Pancreas (tissue), 10 donors: ENCODE measurements around the gene HOXA11. TPM values are rescaled to one million over a fixed set of nuclear protein-coding genes. Genes with fewer than 3 reads are reported as not detected.

Source experiments
- ATAC-seq, 4 donors: fragments of 200-7000 bp; cut with Tn5 transposase; one replicate each; pipeline versions ENCODE4 v1.8.0 to v1.9.1; 2020; ENCODE audit warnings: mild to moderate bottlenecking in 4 of 4, moderate library complexity in 4 of 4
- DNase-seq, 6 donors: peaks; one replicate each; pipeline ENCODE4 v3.0.0-alpha.2; 2020
- FAIRE-seq: peaks from 2 replicates; lab custom pipeline; 2012; peaks lifted over from hg19 to GRCh38; lab: Jason Lieb, UNC
- H3K27ac ChIP-seq, 4 donors: fragments of 200-600 bp; sonication (generic); 1 replicate in 3 of 4; 2 replicates in 1 of 4; pipeline versions ENCODE4 v1.5.0 to v1.8.0; 2020
- H3K27me3 ChIP-seq, 4 donors: fragments of 200-600 bp; one replicate each; pipeline ENCODE4 v1.8.0; 2021
- H3K36me3 ChIP-seq, 3 donors: fragments of 200-600 bp; sonication (generic) in 1 of 3; one replicate each; pipeline versions ENCODE4 v1.5.0 to v1.8.0; 2020 to 2021
- H3K4me1 ChIP-seq, 3 donors: fragments of 200-600 bp; one replicate each; pipeline ENCODE4 v1.8.0; 2021
- H3K4me3 ChIP-seq, 4 donors: fragments of 200-600 bp; sonication (generic) in 2 of 4; one replicate each; pipeline versions ENCODE4 v1.5.0 to v1.8.0; 2020 to 2021
- H3K9me3 ChIP-seq, 4 donors: fragments of 200-600 bp; one replicate each; pipeline ENCODE4 v1.8.0; 2021
- WGBS, 2 donors: extraction: QIAGEN DNeasy Blood & Tissue Kit; methylation state at CpG; one replicate each; pipeline ENCODE4 v1.1.7; 2013; 5-methylcytosine and 5-hydroxymethylcytosine counted together
- intact Hi-C, 3 donors: fragments of 100-400 bp; cut with DNase I; formaldehyde crosslinking; loops; one replicate each; pipeline versions ENCODE4 v1.11.1 to v1.14.2; 2022
- polyA plus RNA-seq, 2 donors: library from polyadenylated mRNA; stranded (reverse); fragments of 200-250 nt; gene quantifications; one replicate each; pipeline ENCODE4 v1.2.3, GENCODE V29; 2013
- total RNA-seq, 6 donors: library from RNA; stranded (reverse); fragmentation: NEBNext Ultra II Directional in 4 of 6; extraction: Animal tissue kit (Norgen Biotek cat#: 25700) in 4 of 6; gene quantifications; one replicate each; pipeline versions ENCODE4 v1.2.1 to v1.2.4, GENCODE V29; 2021 to 2023
- TF ChIP-seq, protein P1 (sequence below), 4 donors: fragments of 200-600 bp; sonication (generic) in 3 of 4; IDR thresholded peaks; one replicate each; pipeline versions ENCODE4 v1.5.0 to v1.8.0; 2021; ENCODE audit warnings: antibody characterized with exemption in 4 of 4
- donor health status: healthy with polysubstance abuse.
- donor health status: DM: no; HTN: no; CAD: no; lungs with moderate emphysema.
- donor health status: DM: no; HTN: no; CAD: no.
- donor health status: control.
- donor health status: control.
- donor health status: Bipolar disorder and iron deficiency.
- donor health status: DM: yes; HTN: yes; CAD: no.
- donor health status: DM: no; HTN: no; CAD: no.
- donor health status: DM: no; HTN: no; CAD: no.
- donor health status: DM: yes; HTN: yes; CAD: no.

The HOXA11 gene
- total and polyA plus RNA-seq, 8 donors: not detected

DNA sequence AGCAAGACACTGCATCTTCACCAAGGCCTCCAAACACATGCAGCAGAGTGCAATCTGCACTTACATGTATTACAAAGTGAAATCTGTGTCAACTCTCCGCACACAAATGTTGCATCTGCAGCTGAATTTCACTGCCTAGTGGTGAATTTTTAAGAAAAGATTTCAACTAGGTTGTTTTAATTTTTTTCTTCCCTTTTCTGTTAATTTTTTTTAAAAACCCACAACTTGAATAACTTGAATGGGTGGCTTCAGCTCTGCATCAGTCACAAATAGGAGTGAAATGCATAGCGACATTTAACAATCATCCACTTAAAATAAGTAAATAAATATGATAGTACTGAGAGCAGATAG is 8.9 kb upstream of the HOXA11 start:
- Histone ChIP-seq H3K9me3 (no peaks in the 10 kb centered on the region), H3K27ac (no peak overlapping the region), H3K4me1 (peaks cover 0 to 8% (median 0%) of the 10 kb centered on the region in 3 donors), H3K27me3 (peaks cover 4 to 91% (median 45%) of the 10 kb centered on the region in 4 donors), H3K36me3 (no peaks in the 10 kb centered on the region), H3K4me3 (no peak overlapping the region)
- TF ChIP-seq, protein P1, sequence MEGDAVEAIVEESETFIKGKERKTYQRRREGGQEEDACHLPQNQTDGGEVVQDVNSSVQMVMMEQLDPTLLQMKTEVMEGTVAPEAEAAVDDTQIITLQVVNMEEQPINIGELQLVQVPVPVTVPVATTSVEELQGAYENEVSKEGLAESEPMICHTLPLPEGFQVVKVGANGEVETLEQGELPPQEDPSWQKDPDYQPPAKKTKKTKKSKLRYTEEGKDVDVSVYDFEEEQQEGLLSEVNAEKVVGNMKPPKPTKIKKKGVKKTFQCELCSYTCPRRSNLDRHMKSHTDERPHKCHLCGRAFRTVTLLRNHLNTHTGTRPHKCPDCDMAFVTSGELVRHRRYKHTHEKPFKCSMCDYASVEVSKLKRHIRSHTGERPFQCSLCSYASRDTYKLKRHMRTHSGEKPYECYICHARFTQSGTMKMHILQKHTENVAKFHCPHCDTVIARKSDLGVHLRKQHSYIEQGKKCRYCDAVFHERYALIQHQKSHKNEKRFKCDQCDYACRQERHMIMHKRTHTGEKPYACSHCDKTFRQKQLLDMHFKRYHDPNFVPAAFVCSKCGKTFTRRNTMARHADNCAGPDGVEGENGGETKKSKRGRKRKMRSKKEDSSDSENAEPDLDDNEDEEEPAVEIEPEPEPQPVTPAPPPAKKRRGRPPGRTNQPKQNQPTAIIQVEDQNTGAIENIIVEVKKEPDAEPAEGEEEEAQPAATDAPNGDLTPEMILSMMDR (IDR thresholded peaks at IDR 0.05): no peak
- DNase-seq: no peak
- no peak for ATAC-seq
- WGBS, 2 donors: 42 to 48% methylated on average over 2 of the region's 2 CpGs
- no peak for FAIRE-seq
- intact Hi-C loops: loop anchor here in 2 of 3 donors (10.0 kb wide), 2 partner anchors 731 to 831 kb away; no protein-coding TSS in a partner anchor

DNA sequence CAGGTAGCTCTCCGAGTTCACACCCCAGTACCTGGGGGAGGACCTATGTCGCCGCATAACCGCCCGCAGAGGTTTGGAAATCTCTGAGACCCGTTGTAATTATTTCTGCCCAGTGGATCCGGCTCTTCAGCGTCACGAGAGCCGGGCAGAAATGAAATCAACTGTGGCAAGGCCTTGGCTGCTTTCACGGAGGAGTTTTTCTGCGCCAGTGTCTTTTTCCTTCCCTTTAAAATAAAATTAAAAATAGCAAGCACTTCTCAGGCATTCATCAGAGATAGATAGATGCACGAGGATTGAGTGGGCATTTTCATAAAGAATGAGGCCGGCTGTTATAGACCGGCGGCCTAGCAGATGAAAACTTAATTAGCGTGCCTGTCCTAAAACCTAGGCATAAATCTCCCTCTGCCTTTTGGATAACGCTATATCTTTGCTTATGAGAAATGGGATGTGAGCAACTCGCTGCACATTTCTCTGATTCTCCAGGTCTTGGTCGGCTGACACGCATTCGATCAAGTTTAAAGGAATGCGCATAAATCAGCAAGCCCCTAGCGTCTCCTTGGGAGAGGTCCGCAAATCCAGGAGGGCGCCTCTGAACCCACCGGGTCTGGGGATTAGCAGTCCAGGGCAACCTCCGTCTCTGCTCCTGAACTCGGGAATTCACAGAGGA is 8.4 kb upstream of the HOXA11 start:
- intact Hi-C loops: loop anchor here in 2 of 3 donors (10.0 kb wide), 2 partner anchors 731 to 831 kb away; no protein-coding TSS in a partner anchor
- Histone ChIP-seq H3K9me3 (no peaks in the 10 kb centered on the region), H3K27ac (no peak overlapping the region), H3K4me1 (peaks cover 0 to 11% (median 0%) of the 10 kb centered on the region in 3 donors), H3K4me3 (peak overlapping the region; percentile 5 to 41 (median 12)), H3K27me3 (peaks cover 4 to 91% (median 42%) of the 10 kb centered on the region in 4 donors), H3K36me3 (no peaks in the 10 kb centered on the region)
- DNase-seq (peak in 1 of 6 donors; percentile 13), ATAC-seq (no peak), FAIRE-seq (no peak)
- 17 to 18% methylated on average over 29 of the region's 29 CpGs for WGBS, 2 donors
- TF ChIP-seq, protein P1 (IDR thresholded peaks at IDR 0.05): no peak

DNA sequence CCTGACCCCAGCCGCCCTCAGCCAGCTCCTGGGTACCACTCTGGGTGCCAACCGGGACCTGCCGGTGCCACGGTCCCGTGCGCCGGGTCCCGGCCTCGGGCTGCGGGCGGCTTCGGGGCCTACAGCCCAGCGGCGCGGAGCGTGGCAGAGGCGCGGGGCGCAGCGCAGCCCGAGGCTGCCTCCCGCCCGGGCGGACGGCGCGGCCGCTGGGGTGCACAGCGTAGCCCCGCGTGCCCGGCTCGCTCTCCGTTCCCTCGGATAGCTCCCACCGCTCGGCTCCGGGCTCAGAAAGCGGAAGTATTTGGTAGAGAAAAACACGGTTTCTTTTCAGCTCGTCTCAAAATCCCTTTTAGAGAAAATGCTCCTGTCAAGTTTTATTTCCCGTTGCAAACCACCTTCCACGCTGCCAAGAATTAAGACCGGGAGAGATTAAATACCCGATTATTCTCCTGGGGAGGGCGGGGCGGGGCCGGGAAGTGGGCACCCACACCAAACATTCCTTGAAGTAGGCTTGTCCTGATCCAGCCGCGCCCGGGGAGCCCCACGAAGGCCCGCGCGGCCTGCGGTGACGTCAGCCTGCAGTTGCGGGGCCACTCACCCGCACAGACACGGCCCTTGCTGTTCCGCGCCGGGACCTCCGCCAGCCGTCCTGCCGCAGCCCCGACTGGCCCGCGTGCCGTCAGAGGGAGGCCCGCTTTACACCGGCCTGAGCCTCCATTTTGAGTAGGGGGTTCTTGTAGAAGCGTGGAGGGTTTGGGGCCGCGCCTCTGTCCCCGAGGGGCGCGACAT is 7.7 kb upstream of the HOXA11 start:
- no peak overlapping the region for H3K27ac ChIP-seq
- WGBS, 2 donors: 4 to 5% methylated on average over 76 to 78 of the region's 78 CpGs
- intact Hi-C loops: loop anchor here in 2 of 3 donors (10.0 kb wide), 2 partner anchors 732 to 832 kb away; no protein-coding TSS in a partner anchor
- H3K36me3 ChIP-seq: no peaks in the 10 kb centered on the region
- H3K4me1 ChIP-seq: peaks cover 0 to 14% (median 0%) of the 10 kb centered on the region in 3 donors
- ATAC-seq (peak; percentile 41 to 63 (median 48)), DNase-seq (peak in 2 of 6 donors; percentile 16 to 67), FAIRE-seq (no peak)
- peak overlapping the region; percentile 5 to 41 (median 12) for H3K4me3 ChIP-seq
- H3K9me3 ChIP-seq: no peaks in the 10 kb centered on the region
- TF ChIP-seq, protein P1 (IDR thresholded peaks at IDR 0.05): no peak
- peaks cover 4 to 90% (median 40%) of the 10 kb centered on the region in 4 donors for H3K27me3 ChIP-seq

DNA sequence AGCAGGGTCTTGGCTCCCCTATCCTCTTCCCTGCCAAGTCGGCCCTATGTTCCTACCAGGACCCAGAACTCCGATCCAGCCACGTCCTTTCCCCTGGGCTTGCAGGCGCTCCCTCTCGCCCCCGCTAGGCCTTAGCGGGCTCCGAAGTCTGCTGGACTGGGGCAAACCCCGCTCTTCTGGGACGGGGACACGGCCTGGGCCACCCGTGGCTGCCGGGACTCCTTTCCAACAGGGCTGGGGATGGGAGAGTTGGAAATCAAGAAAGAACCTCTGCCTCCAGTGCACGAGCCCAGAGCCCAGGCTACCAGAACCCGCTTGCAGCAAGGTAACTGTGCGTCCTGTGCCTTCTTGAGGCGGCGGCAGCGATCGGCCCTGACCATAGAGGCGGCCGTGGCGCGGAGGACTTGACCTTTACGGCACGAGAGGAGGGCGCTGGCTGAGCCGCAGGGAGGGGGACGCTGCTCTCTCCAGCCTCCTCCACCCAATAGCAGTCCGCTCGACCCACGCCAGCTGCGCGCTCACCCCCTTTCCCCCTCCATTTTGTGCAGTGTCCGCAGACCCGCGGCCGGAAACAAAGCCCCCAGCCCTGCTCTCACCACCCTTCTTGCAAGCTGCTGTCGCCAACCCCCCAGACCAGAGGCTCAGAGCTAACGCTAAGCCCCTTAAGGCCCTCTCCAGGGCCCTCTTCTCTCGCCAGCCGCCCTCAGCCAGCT is 7.0 kb upstream of the HOXA11 start:
- TF ChIP-seq, protein P1 (IDR thresholded peaks at IDR 0.05): no peak
- Histone ChIP-seq H3K36me3 (no peaks in the 10 kb centered on the region), H3K4me3 (peak overlapping the region in 2 of 4 donors; percentile 20 to 41), H3K9me3 (no peaks in the 10 kb centered on the region), H3K4me1 (peaks cover 0 to 14% (median 0%) of the 10 kb centered on the region in 3 donors), H3K27me3 (peaks cover 4 to 90% (median 37%) of the 10 kb centered on the region in 4 donors), H3K27ac (no peak overlapping the region)
- peak in 2 of 6 donors; percentile 13 to 67 for DNase-seq
- peak in 3 of 4 donors; percentile 13 to 20 (median 18) for ATAC-seq
- FAIRE-seq: no peak
- intact Hi-C loops: loop anchor here in 2 of 3 donors (10.0 kb wide), 2 partner anchors 733 to 833 kb away; no protein-coding TSS in a partner anchor
- 12 to 13% methylated on average over 23 to 42 of the region's 42 CpGs for WGBS, 2 donors
